H9 (cell line): ENCODE measurements around the gene KCNN2. TPM values are rescaled to one million over a fixed set of nuclear protein-coding genes. Genes with fewer than 3 reads are reported as not detected.

Experiments
- DNase-seq: peaks from one replicate; pipeline ENCODE4 v3.0.0-alpha.2; 2017
- H2AFZ ChIP-seq: one replicate; pipeline ENCODE4 v1.6.1; 2013; ENCODE audit warnings: mild to moderate bottlenecking, low read length, control low read depth, moderate library complexity
- H2AK5ac ChIP-seq: 2 replicates; pipeline ENCODE4 v1.6.1; 2013; ENCODE audit warnings: low read length, control low read depth, mixed read lengths; ENCODE audit not compliant: insufficient read length
- H2BK120ac ChIP-seq: one replicate; pipeline ENCODE4 v1.6.1; 2013; ENCODE audit warnings: low read depth, mild to moderate bottlenecking, low read length, control low read depth, inconsistent platforms; ENCODE audit not compliant: poor library complexity, severe bottlenecking
- H2BK12ac ChIP-seq: 2 replicates; pipeline ENCODE4 v1.6.1; 2013; ENCODE audit warnings: low read length, control low read depth, mixed read lengths, low read depth; ENCODE audit not compliant: insufficient read length
- H2BK15ac ChIP-seq: 2 replicates; pipeline ENCODE4 v1.6.1; 2013; ENCODE audit warnings: low read depth, low read length, control low read depth
- H2BK20ac ChIP-seq: one replicate; pipeline ENCODE4 v1.6.1; 2013; ENCODE audit warnings: low read depth, mild to moderate bottlenecking, low read length, control low read depth, inconsistent platforms; ENCODE audit not compliant: poor library complexity, severe bottlenecking
- H2BK5ac ChIP-seq: 2 replicates; pipeline ENCODE4 v1.6.1; 2013; ENCODE audit warnings: low read length, control low read depth, mixed read lengths; ENCODE audit not compliant: insufficient read length
- H3K14ac ChIP-seq: 2 replicates; pipeline ENCODE4 v1.6.1; 2013; ENCODE audit warnings: low read length, control low read depth; ENCODE audit not compliant: insufficient read depth
- H3K18ac ChIP-seq: 2 replicates; pipeline ENCODE4 v1.6.1; 2013; ENCODE audit warnings: low read depth, mild to moderate bottlenecking, mixed read lengths, low read length, control low read depth; ENCODE audit not compliant: insufficient read length
- H3K23ac ChIP-seq: 2 replicates; pipeline ENCODE4 v1.6.1; 2013; ENCODE audit warnings: low read length, control low read depth, mixed read lengths, low read depth; ENCODE audit not compliant: insufficient read length
- H3K23me2 ChIP-seq: 2 replicates; pipeline ENCODE4 v1.6.1; 2013; ENCODE audit warnings: low read depth, mild to moderate bottlenecking, mixed read lengths, low read length, control low read depth; ENCODE audit not compliant: insufficient read length, poor library complexity, severe bottlenecking
- H3K27ac ChIP-seq: 2 replicates; pipeline ENCODE4 v1.5.1; 2013; ENCODE audit warnings: low read length, control low read depth, mixed read lengths, low read depth; ENCODE audit not compliant: insufficient read length
- H3K27me3 ChIP-seq: 2 replicates; pipeline ENCODE4 v1.6.1; 2013; ENCODE audit warnings: low read length, control low read depth, inconsistent platforms; ENCODE audit not compliant: insufficient read depth
- H3K4ac ChIP-seq: 2 replicates; pipeline ENCODE4 v1.6.1; 2013; ENCODE audit warnings: low read depth, mild to moderate bottlenecking, control low read depth, inconsistent platforms, low read length, moderate library complexity
- H3K4me1 ChIP-seq: 2 replicates; pipeline ENCODE4 v1.6.1; 2013; ENCODE audit warnings: low read length, control low read depth, inconsistent platforms; ENCODE audit not compliant: insufficient read depth
- H3K4me2 ChIP-seq: 2 replicates; pipeline ENCODE4 v1.6.1; 2013; ENCODE audit warnings: low read length, control low read depth, mixed read lengths; ENCODE audit not compliant: insufficient read length, insufficient read depth
- H3K56ac ChIP-seq: 2 replicates; pipeline ENCODE4 v1.6.1; 2013; ENCODE audit warnings: low read depth, mild to moderate bottlenecking, mixed read lengths, low read length, control low read depth; ENCODE audit not compliant: insufficient read length
- H3K79me1 ChIP-seq: 2 replicates; pipeline ENCODE4 v1.6.1; 2013; ENCODE audit warnings: low read depth, mild to moderate bottlenecking, moderate library complexity, low read length, control low read depth, inconsistent platforms; ENCODE audit not compliant: insufficient read depth, poor library complexity, severe bottlenecking
- H3K79me2 ChIP-seq: 2 replicates; pipeline ENCODE4 v1.6.1; 2013; ENCODE audit warnings: low read length, control low read depth, inconsistent platforms; ENCODE audit not compliant: insufficient read depth
- H3K9ac ChIP-seq: 2 replicates; pipeline ENCODE4 v1.6.1; 2013; ENCODE audit warnings: low read length, control low read depth, mixed read lengths; ENCODE audit not compliant: insufficient read length; ENCODE audit errors: extremely low read depth
- H3K9me3 ChIP-seq: one replicate; pipeline ENCODE4 v1.6.1; 2013; ENCODE audit warnings: low read depth, low read length, inconsistent platforms; ENCODE audit not compliant: control insufficient read depth
- H3T11ph ChIP-seq: one replicate; pipeline ENCODE4 v1.6.1; 2013; ENCODE audit warnings: mild to moderate bottlenecking, low read length, control low read depth, inconsistent platforms
- H4K20me1 ChIP-seq: one replicate; pipeline ENCODE4 v1.6.1; 2013; ENCODE audit not compliant: control insufficient read depth, insufficient read length, insufficient read depth
- H4K5ac ChIP-seq: 2 replicates; pipeline ENCODE4 v1.6.1; 2013; ENCODE audit warnings: low read depth, mild to moderate bottlenecking, mixed read lengths, low read length, control low read depth; ENCODE audit not compliant: insufficient read length
- H4K8ac ChIP-seq: replicated peaks from 2 replicates; pipeline ENCODE4 v1.6.1; 2013; ENCODE audit warnings: low read length, control low read depth, mixed read lengths, low read depth; ENCODE audit not compliant: insufficient read length
- H4K91ac ChIP-seq: 2 replicates; pipeline ENCODE4 v1.6.1; 2013; ENCODE audit warnings: low read depth, mild to moderate bottlenecking, moderate library complexity, mixed read lengths, low read length, control low read depth; ENCODE audit not compliant: insufficient read length
- H3K27ac Mint-ChIP-seq, 3 experiments: 2 replicates in 2 of 3; 3 replicates in 1 of 3; pipeline ENCODE4 v1.8.0; 2020 to 2021; ENCODE audit warnings: mixed read lengths in 3 of 3, mild to moderate bottlenecking in 1 of 3, moderate library complexity in 1 of 3
- H3K27me3 Mint-ChIP-seq: 2 replicates; pipeline ENCODE4 v1.8.0; 2021; ENCODE audit warnings: low read depth, mild to moderate bottlenecking, moderate library complexity, mixed read lengths
- H3K36me3 Mint-ChIP-seq, 3 experiments: 2 replicates in 2 of 3; 3 replicates in 1 of 3; pipeline ENCODE4 v1.8.0; 2020 to 2021; ENCODE audit warnings: low read depth in 3 of 3, mixed read lengths in 3 of 3; ENCODE audit not compliant: insufficient read depth in 1 of 3
- H3K4me1 Mint-ChIP-seq, 2 experiments: 2 replicates each; pipeline ENCODE4 v1.8.0; 2020; ENCODE audit warnings: mixed read lengths in 2 of 2
- H3K4me3 Mint-ChIP-seq, 2 experiments: 2 replicates in 1 of 2; 3 replicates in 1 of 2; pipeline ENCODE4 v1.8.0; 2020 to 2021; ENCODE audit warnings: mild to moderate bottlenecking in 2 of 2, mixed read lengths in 2 of 2, moderate library complexity in 1 of 2
- H3K9me3 Mint-ChIP-seq, 2 experiments: 2 replicates in 1 of 2; 3 replicates in 1 of 2; pipeline ENCODE4 v1.8.0; 2020; ENCODE audit warnings: mild to moderate bottlenecking in 2 of 2, mixed read lengths in 2 of 2, moderate library complexity in 1 of 2
- WGBS: extraction: QIAGEN DNeasy Blood & Tissue Kit; methylation state at CpG from one replicate; pipeline ENCODE4 v1.1.7; 2013; ENCODE audit warnings: missing lambda C conversion rate, low lambda C conversion rate, mixed read lengths; ENCODE audit not compliant: insufficient read length; ENCODE audit errors: extremely low coverage; 5-methylcytosine and 5-hydroxymethylcytosine counted together
- total RNA-seq: library from RNA; stranded (reverse); gene quantifications from 2 replicates; pipeline ENCODE4 v1.2.1, GENCODE V29; 2021
- TF ChIP-seq, protein P1 (sequence below): fragments of 200-600 bp; sonication (generic); conservative IDR thresholded peaks from 3 replicates; pipeline ENCODE4 v1.8.0; 2021; ENCODE audit warnings: antibody characterized with exemption, mild to moderate bottlenecking

The KCNN2 gene
- total RNA-seq, 1 experiment from 2014 or later, result 21.0 TPM

DNA sequence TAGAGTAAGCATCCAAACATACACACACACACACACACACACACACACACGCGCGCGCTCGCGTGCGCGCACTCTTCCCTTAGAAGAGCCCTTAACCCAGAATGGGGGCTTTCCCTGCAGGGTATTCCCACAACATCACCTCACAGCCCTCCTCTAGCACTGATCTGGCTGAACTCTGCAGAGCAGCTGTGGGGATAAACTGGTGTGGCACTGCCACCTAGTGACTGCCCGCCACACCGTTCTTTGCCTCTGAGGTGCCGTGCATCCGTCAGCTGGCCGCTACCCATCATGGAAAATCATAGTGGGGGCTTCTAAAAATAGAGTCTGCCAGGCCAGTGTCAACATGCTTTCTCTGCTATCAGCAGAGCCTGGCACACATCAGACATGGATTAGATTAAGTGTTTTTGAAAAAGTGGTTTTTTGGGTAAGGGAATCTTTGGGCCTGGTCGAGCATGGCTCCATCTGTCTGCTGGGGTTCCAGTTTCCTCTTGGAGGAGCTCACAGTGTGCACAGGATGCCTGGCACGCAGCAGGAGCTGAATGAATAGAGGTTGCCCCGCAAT is 88.1 kb downstream of the KCNN2 start:
- no peak overlapping the region for H3K18ac ChIP-seq
- H3K27me3 Mint-ChIP-seq, result no peaks in the 10 kb centered on the region
- no peak overlapping the region for H3K14ac ChIP-seq
- no peaks in the 10 kb centered on the region for H3K9me3 ChIP-seq
- no peaks in the 10 kb centered on the region for H4K20me1 ChIP-seq
- TF ChIP-seq, protein P1, sequence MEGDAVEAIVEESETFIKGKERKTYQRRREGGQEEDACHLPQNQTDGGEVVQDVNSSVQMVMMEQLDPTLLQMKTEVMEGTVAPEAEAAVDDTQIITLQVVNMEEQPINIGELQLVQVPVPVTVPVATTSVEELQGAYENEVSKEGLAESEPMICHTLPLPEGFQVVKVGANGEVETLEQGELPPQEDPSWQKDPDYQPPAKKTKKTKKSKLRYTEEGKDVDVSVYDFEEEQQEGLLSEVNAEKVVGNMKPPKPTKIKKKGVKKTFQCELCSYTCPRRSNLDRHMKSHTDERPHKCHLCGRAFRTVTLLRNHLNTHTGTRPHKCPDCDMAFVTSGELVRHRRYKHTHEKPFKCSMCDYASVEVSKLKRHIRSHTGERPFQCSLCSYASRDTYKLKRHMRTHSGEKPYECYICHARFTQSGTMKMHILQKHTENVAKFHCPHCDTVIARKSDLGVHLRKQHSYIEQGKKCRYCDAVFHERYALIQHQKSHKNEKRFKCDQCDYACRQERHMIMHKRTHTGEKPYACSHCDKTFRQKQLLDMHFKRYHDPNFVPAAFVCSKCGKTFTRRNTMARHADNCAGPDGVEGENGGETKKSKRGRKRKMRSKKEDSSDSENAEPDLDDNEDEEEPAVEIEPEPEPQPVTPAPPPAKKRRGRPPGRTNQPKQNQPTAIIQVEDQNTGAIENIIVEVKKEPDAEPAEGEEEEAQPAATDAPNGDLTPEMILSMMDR, result peak; percentile 86
- no peaks in the 10 kb centered on the region for H3K9me3 Mint-ChIP-seq
- H3K23ac ChIP-seq, result no peak overlapping the region
- no peaks in the 10 kb centered on the region for H3K79me1 ChIP-seq
- no peaks in the 10 kb centered on the region for H3K27me3 ChIP-seq
- H2BK20ac ChIP-seq, result no peak overlapping the region
- H3K27ac Mint-ChIP-seq, result peak overlapping the region in 2 of 3 experiments; percentile 39 to 71; a peak in 4 of 7 replicates
- H4K8ac ChIP-seq, result no peak overlapping the region
- H3K4me3 Mint-ChIP-seq, result peak overlapping the region in 1 of 2 experiments; percentile 43; a peak in 1 of 5 replicates
- no peaks in the 10 kb centered on the region; a peak in 2 of 7 replicates for H3K36me3 Mint-ChIP-seq
- H3K4me1 ChIP-seq, result peaks cover 5% of the 10 kb centered on the region; the same call in 1 of the 2 replicates
- no peak overlapping the region for H3T11ph ChIP-seq
- H2AK5ac ChIP-seq, result no peak overlapping the region
- no peak overlapping the region for H3K4ac ChIP-seq
- no peaks in the 10 kb centered on the region for H3K23me2 ChIP-seq
- H3K4me2 ChIP-seq, result no peak overlapping the region
- H4K5ac ChIP-seq, result no peak overlapping the region
- WGBS, result no CpG with 5 or more reads among the region's 16 CpGs
- H3K27ac ChIP-seq, result no peak overlapping the region
- peaks cover 1% of the 10 kb centered on the region; the same call in 1 of the 2 replicates for H3K79me2 ChIP-seq
- no peak overlapping the region for H3K56ac ChIP-seq
- H2BK120ac ChIP-seq, result no peak overlapping the region
- H3K9ac ChIP-seq, result no peak overlapping the region
- no peak overlapping the region for H2BK5ac ChIP-seq
- DNase-seq, result peak; percentile 79
- H4K91ac ChIP-seq, result no peak overlapping the region
- no peak overlapping the region for H2AFZ ChIP-seq
- H3K4me1 Mint-ChIP-seq, result peaks cover 41 to 55% of the 10 kb centered on the region in 2 experiments
- H2BK12ac ChIP-seq, result no peak overlapping the region
- H2BK15ac ChIP-seq, result no peak overlapping the region
